Glutamatergic neuron (in vitro differentiated cells): Measurements from ENCODE around the gene COL25A1. TPM values are rescaled to one million over a fixed set of nuclear protein-coding genes. Genes with fewer than 3 reads are reported as not detected.

ENCODE experiments used
- DNase-seq: peaks from one replicate; pipeline ENCODE4 v3.0.0; 2022
- H3K27ac Mint-ChIP-seq: one replicate; pipeline ENCODE4 v1.8.0; 2020; ENCODE audit warnings: mild to moderate bottlenecking, mixed read lengths, inconsistent platforms; ENCODE audit not compliant: unreplicated experiment
- H3K27me3 Mint-ChIP-seq: one replicate; pipeline ENCODE4 v1.8.0; 2020; ENCODE audit warnings: mild to moderate bottlenecking, moderate library complexity, mixed read lengths, inconsistent platforms; ENCODE audit not compliant: unreplicated experiment
- H3K36me3 Mint-ChIP-seq: one replicate; pipeline ENCODE4 v1.8.0; 2020; ENCODE audit warnings: mild to moderate bottlenecking, mixed read lengths, inconsistent platforms; ENCODE audit not compliant: unreplicated experiment
- H3K4me1 Mint-ChIP-seq: one replicate; pipeline ENCODE4 v1.8.0; 2020; ENCODE audit warnings: mild to moderate bottlenecking, low read depth, mixed read lengths, inconsistent platforms; ENCODE audit not compliant: unreplicated experiment
- H3K4me3 Mint-ChIP-seq: one replicate; pipeline ENCODE4 v1.8.0; 2020; ENCODE audit warnings: mild to moderate bottlenecking, mixed read lengths, inconsistent platforms; ENCODE audit not compliant: unreplicated experiment
- H3K9me3 Mint-ChIP-seq: one replicate; pipeline ENCODE4 v1.8.0; 2020; ENCODE audit warnings: mild to moderate bottlenecking, moderate library complexity, mixed read lengths, inconsistent platforms; ENCODE audit not compliant: unreplicated experiment
- CTCF ChIP-seq: fragments of 200-600 bp; sonication (generic); IDR thresholded peaks from one replicate; pipeline ENCODE4 v1.5.0; 2021; ENCODE audit not compliant: partially characterized antibody, unreplicated experiment
- total RNA-seq: library from RNA; stranded (reverse); fragmentation: NEBNext Ultra II Directional; extraction: Animal tissue kit (Norgen Biotek cat#: 25700); gene quantifications from one replicate; pipeline ENCODE4 v1.2.1, GENCODE V29; 2021; ENCODE audit not compliant: unreplicated experiment

The COL25A1 gene
- total RNA-seq, 1 donor from 2014 or later: 1.1 TPM

- peaks cover 3% of the 10 kb centered on the region for H3K36me3 Mint-ChIP-seq
- no peak overlapping the region for H3K27ac Mint-ChIP-seq
- no peaks in the 10 kb centered on the region for H3K9me3 Mint-ChIP-seq
- H3K4me1 Mint-ChIP-seq: no peaks in the 10 kb centered on the region
- no peak for TF ChIP-seq CTCF
- H3K27me3 Mint-ChIP-seq: no peaks in the 10 kb centered on the region
- DNase-seq: no peak
- H3K4me3 Mint-ChIP-seq: no peak overlapping the region
These were observed 66.8 kb downstream of the COL25A1 start for GRCh38 chr4:109235683-109236082.

- DNase-seq: no peak
- H3K27ac Mint-ChIP-seq: no peak overlapping the region
- H3K4me1 Mint-ChIP-seq: no peaks in the 10 kb centered on the region
- H3K9me3 Mint-ChIP-seq: no peaks in the 10 kb centered on the region
- H3K4me3 Mint-ChIP-seq: no peak overlapping the region
- no peaks in the 10 kb centered on the region for H3K27me3 Mint-ChIP-seq
- H3K36me3 Mint-ChIP-seq: peaks cover 3% of the 10 kb centered on the region
- TF ChIP-seq CTCF: no peak
These were observed 67.9 kb downstream of the COL25A1 start for GRCh38 chr4:109234596-109234995.

GRCh38 chr4:109233570-109233969 lies 68.9 kb downstream of the COL25A1 start:
- peaks cover 3% of the 10 kb centered on the region for H3K36me3 Mint-ChIP-seq
- no peak for DNase-seq
- no peak for TF ChIP-seq CTCF
- H3K27me3 Mint-ChIP-seq: no peaks in the 10 kb centered on the region
- H3K4me3 Mint-ChIP-seq: no peak overlapping the region
- no peaks in the 10 kb centered on the region for H3K4me1 Mint-ChIP-seq
- H3K27ac Mint-ChIP-seq: no peak overlapping the region
- H3K9me3 Mint-ChIP-seq: no peaks in the 10 kb centered on the region

GRCh38 chr4:109232681-109233080 lies 69.8 kb downstream of the COL25A1 start:
- Mint-ChIP-seq H3K4me1 (no peaks in the 10 kb centered on the region), H3K27ac (no peak overlapping the region), H3K27me3 (no peaks in the 10 kb centered on the region), H3K9me3 (no peaks in the 10 kb centered on the region), H3K4me3 (no peak overlapping the region), H3K36me3 (peaks cover 3% of the 10 kb centered on the region)
- DNase-seq: no peak
- no peak for TF ChIP-seq CTCF

GRCh38 chr4:109231331-109231730 lies 71.1 kb downstream of the COL25A1 start:
- H3K27me3 Mint-ChIP-seq: no peaks in the 10 kb centered on the region
- no peaks in the 10 kb centered on the region for H3K9me3 Mint-ChIP-seq

More at GRCh38 chr4:109231331-109231730, 71.1 kb downstream of the COL25A1 start:
- Mint-ChIP-seq H3K4me3 (no peak overlapping the region), H3K27ac (no peak overlapping the region), H3K36me3 (peaks cover 3% of the 10 kb centered on the region), H3K4me1 (no peaks in the 10 kb centered on the region)
- no peak for TF ChIP-seq CTCF
- no peak for DNase-seq
